K562 (cell line): ENCODE measurements around the gene AQP1. TPM values are rescaled to one million over a fixed set of nuclear protein-coding genes. Genes with fewer than 3 reads are reported as not detected.

ENCODE experiments used
- ARNT ChIP-seq, 2 experiments: fragments of 450-650 bp; IDR thresholded peaks; 2 replicates each; pipeline ENCODE4 v1.6.1; 2016; ENCODE audit warnings: mild to moderate bottlenecking in 1 of 2
- DNMT1 ChIP-seq: fragments of 450-650 bp; IDR thresholded peaks from 2 replicates; pipeline ENCODE4 v1.6.1; 2016; ENCODE audit warnings: antibody characterized with exemption, mild to moderate bottlenecking
- ETV1 ChIP-seq: fragments of 450-650 bp; conservative IDR thresholded peaks from 2 replicates; pipeline ENCODE4 v1.6.1; 2016; ENCODE audit warnings: missing genetic modification characterization, control low read depth, low read depth, missing compliant biosample characterization
- GABPB2 ChIP-seq: fragments of 250-450 bp; sonication (Bioruptor Pico); conservative IDR thresholded peaks from 2 replicates; pipeline ENCODE4 v1.5.1; 2021; ENCODE audit warnings: mild to moderate bottlenecking
- MEIS2 ChIP-seq: fragments of 450-650 bp; IDR thresholded peaks from 2 replicates; pipeline ENCODE4 v1.6.1; 2014; ENCODE audit warnings: mild to moderate bottlenecking; ENCODE audit not compliant: partially characterized antibody
- PHF8 ChIP-seq: fragments of 200-600 bp; sonication (generic); IDR thresholded peaks from 2 replicates; pipeline ENCODE4 v1.6.1; 2012; ENCODE audit warnings: mixed run types, mild to moderate bottlenecking, inconsistent platforms, low read length, moderate library complexity, borderline replicate concordance
- PRPF4 ChIP-seq: fragments of 200-400 bp; formaldehyde crosslinking; IDR thresholded peaks from one replicate; pipeline ENCODE4 v1.6.1; 2017; ENCODE audit warnings: low read length, low read depth, mild to moderate bottlenecking; ENCODE audit not compliant: insufficient read depth, poor library complexity, severe bottlenecking
- RBM14 ChIP-seq: fragments of 200-400 bp; formaldehyde crosslinking; IDR thresholded peaks from 2 replicates; pipeline ENCODE4 v1.6.1; 2018; ENCODE audit warnings: low read depth, mild to moderate bottlenecking, low read length, moderate library complexity, borderline replicate concordance; ENCODE audit not compliant: insufficient read depth
- U2AF2 ChIP-seq: fragments of 200-400 bp; formaldehyde crosslinking; optimal IDR thresholded peaks from 2 replicates; pipeline ENCODE3; 2017; ENCODE audit warnings: low read depth, mild to moderate bottlenecking, low read length
- polyA plus RNA-seq, 8 experiments: library from polyadenylated mRNA; depleted of rRNA in 4 of 8; stranded (reverse) in 5 of 8; unstranded in 3 of 8; fragments of >200 nt; fragmentation: Nextera tagmentation in 2 of 8; fragmentation: Illumina TruSeq in 1 of 8; extraction: Ambion mirVana in 2 of 8; extraction: Trizol in 1 of 8; gene quantifications; 2 replicates each; pipeline versions ENCODE4 v1.2.1 to v1.2.3, GENCODE V29; 2011 to 2014; ENCODE audit warnings: inconsistent platforms in 1 of 8, missing spikeins in 1 of 8
- total RNA-seq, 7 experiments: library from RNA; depleted of rRNA in 6 of 7; stranded (reverse); fragments of >200 nt in 6 of 7; fragmentation: Illumina TruSeq in 2 of 7; extraction: Trizol in 2 of 7; gene quantifications; 2 replicates each; pipeline versions ENCODE4 v1.2.1 to v1.2.3, GENCODE V29; 2011 to 2021; ENCODE audit warnings: low replicate concordance in 1 of 7
- TF ChIP-seq, protein P1 (sequence below): fragments of 450-650 bp; IDR thresholded peaks from 2 replicates; pipeline ENCODE4 v1.6.1; 2016; ENCODE audit warnings: mild to moderate bottlenecking
- TF ChIP-seq, protein P2 (sequence below): sonication (generic); formaldehyde crosslinking; IDR thresholded peaks from 2 replicates; pipeline ENCODE4 v1.8.0; 2022; ENCODE audit warnings: missing genetic modification reagents, mild to moderate bottlenecking, borderline replicate concordance
- TF ChIP-seq, protein P3 (sequence below): sonication (generic); formaldehyde crosslinking; IDR thresholded peaks from 2 replicates; pipeline ENCODE4 v1.8.0; 2022; ENCODE audit warnings: mild to moderate bottlenecking, missing genetic modification reagents
- TF ChIP-seq, protein P4 (sequence below): fragments of 150-350 bp; IDR thresholded peaks from 2 replicates; pipeline ENCODE4 v1.6.1; 2014; ENCODE audit warnings: low read depth, mild to moderate bottlenecking, low read length, borderline replicate concordance
- TF ChIP-seq, protein P5 (sequence below): fragments of 450-650 bp; formaldehyde crosslinking; IDR thresholded peaks from 2 replicates; pipeline ENCODE4 v1.4.0; 2020; ENCODE audit warnings: mild to moderate bottlenecking
- TF ChIP-seq, protein P6 (sequence below): sonication (generic); formaldehyde crosslinking; IDR thresholded peaks from 2 replicates; pipeline ENCODE4 v1.8.1; 2023; ENCODE audit warnings: mild to moderate bottlenecking, missing genetic modification reagents

Gene AQP1
- total and polyA plus RNA-seq, 9 of the 15 experiments (the other 6 are each of a cell fraction or from before 2014, with no cell fraction given) = 0.18 to 12.6 (median 4.1) TPM

DNA sequence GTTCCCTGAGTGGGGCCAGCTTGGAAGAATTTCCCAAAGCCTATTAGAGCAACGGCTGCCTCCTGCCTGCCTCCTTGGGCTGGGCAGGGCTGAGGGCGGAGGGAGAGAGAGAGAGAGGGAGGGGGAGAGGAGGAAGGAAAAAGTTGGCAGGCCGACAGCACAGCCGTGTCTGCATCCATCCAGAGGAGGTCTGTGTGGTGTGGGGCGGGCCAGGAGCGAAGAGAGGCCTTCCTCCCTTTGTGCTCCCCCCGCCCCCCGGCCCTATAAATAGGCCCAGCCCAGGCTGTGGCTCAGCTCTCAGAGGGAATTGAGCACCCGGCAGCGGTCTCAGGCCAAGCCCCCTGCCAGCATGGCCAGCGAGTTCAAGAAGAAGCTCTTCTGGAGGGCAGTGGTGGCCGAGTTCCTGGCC lies at the start of gene AQP1 (continued):
- no peak for TF ChIP-seq U2AF2
- TF ChIP-seq RBM14 = no peak
- TF ChIP-seq MEIS2 = no peak
- no peak for TF ChIP-seq DNMT1
- TF ChIP-seq, protein P1, sequence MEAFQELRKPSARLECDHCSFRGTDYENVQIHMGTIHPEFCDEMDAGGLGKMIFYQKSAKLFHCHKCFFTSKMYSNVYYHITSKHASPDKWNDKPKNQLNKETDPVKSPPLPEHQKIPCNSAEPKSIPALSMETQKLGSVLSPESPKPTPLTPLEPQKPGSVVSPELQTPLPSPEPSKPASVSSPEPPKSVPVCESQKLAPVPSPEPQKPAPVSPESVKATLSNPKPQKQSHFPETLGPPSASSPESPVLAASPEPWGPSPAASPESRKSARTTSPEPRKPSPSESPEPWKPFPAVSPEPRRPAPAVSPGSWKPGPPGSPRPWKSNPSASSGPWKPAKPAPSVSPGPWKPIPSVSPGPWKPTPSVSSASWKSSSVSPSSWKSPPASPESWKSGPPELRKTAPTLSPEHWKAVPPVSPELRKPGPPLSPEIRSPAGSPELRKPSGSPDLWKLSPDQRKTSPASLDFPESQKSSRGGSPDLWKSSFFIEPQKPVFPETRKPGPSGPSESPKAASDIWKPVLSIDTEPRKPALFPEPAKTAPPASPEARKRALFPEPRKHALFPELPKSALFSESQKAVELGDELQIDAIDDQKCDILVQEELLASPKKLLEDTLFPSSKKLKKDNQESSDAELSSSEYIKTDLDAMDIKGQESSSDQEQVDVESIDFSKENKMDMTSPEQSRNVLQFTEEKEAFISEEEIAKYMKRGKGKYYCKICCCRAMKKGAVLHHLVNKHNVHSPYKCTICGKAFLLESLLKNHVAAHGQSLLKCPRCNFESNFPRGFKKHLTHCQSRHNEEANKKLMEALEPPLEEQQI = no peak
- no peak for TF ChIP-seq PRPF4
- TF ChIP-seq, protein P2, sequence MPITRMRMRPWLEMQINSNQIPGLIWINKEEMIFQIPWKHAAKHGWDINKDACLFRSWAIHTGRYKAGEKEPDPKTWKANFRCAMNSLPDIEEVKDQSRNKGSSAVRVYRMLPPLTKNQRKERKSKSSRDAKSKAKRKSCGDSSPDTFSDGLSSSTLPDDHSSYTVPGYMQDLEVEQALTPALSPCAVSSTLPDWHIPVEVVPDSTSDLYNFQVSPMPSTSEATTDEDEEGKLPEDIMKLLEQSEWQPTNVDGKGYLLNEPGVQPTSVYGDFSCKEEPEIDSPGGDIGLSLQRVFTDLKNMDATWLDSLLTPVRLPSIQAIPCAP (CRISPR knock-in tag) = no peak
- no peak for TF ChIP-seq GABPB2
- TF ChIP-seq, protein P3, sequence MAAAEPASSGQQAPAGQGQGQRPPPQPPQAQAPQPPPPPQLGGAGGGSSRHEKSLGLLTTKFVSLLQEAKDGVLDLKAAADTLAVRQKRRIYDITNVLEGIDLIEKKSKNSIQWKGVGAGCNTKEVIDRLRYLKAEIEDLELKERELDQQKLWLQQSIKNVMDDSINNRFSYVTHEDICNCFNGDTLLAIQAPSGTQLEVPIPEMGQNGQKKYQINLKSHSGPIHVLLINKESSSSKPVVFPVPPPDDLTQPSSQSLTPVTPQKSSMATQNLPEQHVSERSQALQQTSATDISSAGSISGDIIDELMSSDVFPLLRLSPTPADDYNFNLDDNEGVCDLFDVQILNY = no peak
- no peak for TF ChIP-seq ARNT (IDR thresholded peaks at IDR 0.05)
- TF ChIP-seq, protein P4, sequence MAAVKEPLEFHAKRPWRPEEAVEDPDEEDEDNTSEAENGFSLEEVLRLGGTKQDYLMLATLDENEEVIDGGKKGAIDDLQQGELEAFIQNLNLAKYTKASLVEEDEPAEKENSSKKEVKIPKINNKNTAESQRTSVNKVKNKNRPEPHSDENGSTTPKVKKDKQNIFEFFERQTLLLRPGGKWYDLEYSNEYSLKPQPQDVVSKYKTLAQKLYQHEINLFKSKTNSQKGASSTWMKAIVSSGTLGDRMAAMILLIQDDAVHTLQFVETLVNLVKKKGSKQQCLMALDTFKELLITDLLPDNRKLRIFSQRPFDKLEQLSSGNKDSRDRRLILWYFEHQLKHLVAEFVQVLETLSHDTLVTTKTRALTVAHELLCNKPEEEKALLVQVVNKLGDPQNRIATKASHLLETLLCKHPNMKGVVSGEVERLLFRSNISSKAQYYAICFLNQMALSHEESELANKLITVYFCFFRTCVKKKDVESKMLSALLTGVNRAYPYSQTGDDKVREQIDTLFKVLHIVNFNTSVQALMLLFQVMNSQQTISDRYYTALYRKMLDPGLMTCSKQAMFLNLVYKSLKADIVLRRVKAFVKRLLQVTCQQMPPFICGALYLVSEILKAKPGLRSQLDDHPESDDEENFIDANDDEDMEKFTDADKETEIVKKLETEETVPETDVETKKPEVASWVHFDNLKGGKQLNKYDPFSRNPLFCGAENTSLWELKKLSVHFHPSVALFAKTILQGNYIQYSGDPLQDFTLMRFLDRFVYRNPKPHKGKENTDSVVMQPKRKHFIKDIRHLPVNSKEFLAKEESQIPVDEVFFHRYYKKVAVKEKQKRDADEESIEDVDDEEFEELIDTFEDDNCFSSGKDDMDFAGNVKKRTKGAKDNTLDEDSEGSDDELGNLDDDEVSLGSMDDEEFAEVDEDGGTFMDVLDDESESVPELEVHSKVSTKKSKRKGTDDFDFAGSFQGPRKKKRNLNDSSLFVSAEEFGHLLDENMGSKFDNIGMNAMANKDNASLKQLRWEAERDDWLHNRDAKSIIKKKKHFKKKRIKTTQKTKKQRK = no peak
- TF ChIP-seq PHF8 = no peak
- TF ChIP-seq, protein P5, sequence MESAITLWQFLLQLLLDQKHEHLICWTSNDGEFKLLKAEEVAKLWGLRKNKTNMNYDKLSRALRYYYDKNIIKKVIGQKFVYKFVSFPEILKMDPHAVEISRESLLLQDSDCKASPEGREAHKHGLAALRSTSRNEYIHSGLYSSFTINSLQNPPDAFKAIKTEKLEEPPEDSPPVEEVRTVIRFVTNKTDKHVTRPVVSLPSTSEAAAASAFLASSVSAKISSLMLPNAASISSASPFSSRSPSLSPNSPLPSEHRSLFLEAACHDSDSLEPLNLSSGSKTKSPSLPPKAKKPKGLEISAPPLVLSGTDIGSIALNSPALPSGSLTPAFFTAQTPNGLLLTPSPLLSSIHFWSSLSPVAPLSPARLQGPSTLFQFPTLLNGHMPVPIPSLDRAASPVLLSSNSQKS (CRISPR knock-in tag) = no peak
- TF ChIP-seq, protein P6, sequence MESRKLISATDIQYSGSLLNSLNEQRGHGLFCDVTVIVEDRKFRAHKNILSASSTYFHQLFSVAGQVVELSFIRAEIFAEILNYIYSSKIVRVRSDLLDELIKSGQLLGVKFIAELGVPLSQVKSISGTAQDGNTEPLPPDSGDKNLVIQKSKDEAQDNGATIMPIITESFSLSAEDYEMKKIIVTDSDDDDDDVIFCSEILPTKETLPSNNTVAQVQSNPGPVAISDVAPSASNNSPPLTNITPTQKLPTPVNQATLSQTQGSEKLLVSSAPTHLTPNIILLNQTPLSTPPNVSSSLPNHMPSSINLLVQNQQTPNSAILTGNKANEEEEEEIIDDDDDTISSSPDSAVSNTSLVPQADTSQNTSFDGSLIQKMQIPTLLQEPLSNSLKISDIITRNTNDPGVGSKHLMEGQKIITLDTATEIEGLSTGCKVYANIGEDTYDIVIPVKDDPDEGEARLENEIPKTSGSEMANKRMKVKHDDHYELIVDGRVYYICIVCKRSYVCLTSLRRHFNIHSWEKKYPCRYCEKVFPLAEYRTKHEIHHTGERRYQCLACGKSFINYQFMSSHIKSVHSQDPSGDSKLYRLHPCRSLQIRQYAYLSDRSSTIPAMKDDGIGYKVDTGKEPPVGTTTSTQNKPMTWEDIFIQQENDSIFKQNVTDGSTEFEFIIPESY (CRISPR knock-in tag) = no peak
- no peak for TF ChIP-seq ETV1
- TF ChIP-seq, all 486 proteins: peak for 5
